ENCODE measurements around the gene ENPEP.

DNA sequence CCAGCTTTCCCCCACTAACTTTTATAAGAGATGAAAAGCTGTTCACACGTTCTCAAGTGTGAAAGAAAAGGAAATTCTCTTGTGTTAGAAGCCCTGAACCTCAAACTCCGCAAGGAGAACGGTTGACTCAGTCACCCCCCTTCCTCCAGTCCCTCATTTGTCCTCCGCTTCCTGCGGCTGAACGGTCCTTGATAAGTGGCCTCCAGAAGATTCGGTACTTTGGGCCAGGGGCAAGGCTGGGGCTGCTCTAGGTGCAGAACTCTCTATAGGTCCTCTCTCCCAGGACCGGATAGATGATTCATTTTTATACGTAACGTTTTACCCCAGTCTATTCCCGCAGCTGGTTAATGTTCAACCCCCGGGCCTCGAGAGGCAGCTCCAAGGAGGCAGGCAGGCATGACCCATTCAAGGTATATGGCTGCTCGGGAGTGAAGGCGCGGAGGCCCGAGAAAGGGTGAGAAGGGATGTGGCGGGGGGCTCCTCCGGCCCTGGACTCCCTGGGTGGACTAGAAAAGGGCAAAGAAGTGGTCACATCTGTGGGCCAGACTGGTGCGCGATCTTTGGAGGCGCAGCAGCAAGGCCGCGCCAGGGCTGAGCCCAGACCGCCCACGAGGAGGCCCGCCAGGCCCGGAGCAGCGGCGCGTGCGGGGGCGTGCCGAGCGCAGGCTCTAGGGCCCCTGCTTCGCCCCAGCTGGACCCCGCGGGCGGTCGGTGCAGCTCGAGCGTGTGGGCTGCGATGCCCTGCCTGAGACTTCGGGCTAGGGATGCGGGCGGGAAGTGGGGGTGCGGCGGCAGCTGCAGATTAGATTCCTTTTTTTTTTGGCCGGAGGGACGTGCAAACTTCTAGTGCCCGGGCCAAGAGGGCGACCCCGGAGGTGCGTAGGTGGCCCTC is 135.2 kb downstream of the ENPEP start:
- TF ChIP-seq, protein P1, sequence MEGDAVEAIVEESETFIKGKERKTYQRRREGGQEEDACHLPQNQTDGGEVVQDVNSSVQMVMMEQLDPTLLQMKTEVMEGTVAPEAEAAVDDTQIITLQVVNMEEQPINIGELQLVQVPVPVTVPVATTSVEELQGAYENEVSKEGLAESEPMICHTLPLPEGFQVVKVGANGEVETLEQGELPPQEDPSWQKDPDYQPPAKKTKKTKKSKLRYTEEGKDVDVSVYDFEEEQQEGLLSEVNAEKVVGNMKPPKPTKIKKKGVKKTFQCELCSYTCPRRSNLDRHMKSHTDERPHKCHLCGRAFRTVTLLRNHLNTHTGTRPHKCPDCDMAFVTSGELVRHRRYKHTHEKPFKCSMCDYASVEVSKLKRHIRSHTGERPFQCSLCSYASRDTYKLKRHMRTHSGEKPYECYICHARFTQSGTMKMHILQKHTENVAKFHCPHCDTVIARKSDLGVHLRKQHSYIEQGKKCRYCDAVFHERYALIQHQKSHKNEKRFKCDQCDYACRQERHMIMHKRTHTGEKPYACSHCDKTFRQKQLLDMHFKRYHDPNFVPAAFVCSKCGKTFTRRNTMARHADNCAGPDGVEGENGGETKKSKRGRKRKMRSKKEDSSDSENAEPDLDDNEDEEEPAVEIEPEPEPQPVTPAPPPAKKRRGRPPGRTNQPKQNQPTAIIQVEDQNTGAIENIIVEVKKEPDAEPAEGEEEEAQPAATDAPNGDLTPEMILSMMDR (IDR thresholded peaks at IDR 0.05): no peak
- TF ChIP-seq POLR2A (IDR thresholded peaks at IDR 0.05): no peak
